T-helper 2 cell treated with Interferon-gamma antibody and Interleukin-4, amounts not matched to agents 5 μg/mL and 100 μg/mL, for 36 hours (primary cell): Measurements from ENCODE around the gene RAD51B.

Source experiments
- DNase-seq: peaks from one replicate; pipeline ENCODE4 v3.0.0; 2021; ENCODE audit warnings: low spot score
- H3K27ac Mint-ChIP-seq: one replicate; pipeline ENCODE4 v1.8.0; 2021; ENCODE audit warnings: mild to moderate bottlenecking, mixed read lengths
- H3K27me3 Mint-ChIP-seq: one replicate; pipeline ENCODE4 v1.8.0; 2021; ENCODE audit warnings: low read depth, mixed read lengths
- H3K36me3 Mint-ChIP-seq: one replicate; pipeline ENCODE4 v1.8.0; 2021; ENCODE audit warnings: low read depth, mixed read lengths
- H3K4me1 Mint-ChIP-seq: one replicate; pipeline ENCODE4 v1.8.0; 2021; ENCODE audit warnings: low read depth, mixed read lengths
- H3K4me3 Mint-ChIP-seq: one replicate; pipeline ENCODE4 v1.8.0; 2022; ENCODE audit warnings: mild to moderate bottlenecking, moderate library complexity, mixed read lengths
- H3K9me3 Mint-ChIP-seq: one replicate; pipeline ENCODE4 v1.8.0; 2021; ENCODE audit warnings: mixed read lengths

Gene RAD51B

DNA sequence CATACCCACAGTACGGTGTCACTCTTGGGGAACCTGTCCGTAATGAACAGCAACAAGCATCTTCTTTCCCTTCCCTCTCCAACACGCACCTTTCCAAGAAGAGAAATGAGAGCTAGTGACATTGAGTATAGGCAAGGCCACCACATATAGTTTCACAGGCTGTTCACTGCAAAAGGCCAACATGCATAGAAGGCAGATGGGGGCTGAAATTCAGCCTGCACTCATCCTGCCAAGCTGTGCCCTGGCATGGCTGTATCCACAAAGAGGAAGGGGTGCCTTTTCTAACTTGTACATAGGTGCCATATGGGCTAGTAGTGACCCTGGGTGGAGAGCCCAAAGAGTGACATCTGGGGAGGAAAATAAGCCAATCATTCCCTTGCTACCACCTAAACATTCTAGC lies 803.7 kb downstream of the RAD51B start:
- peaks cover 4% of the 10 kb centered on the region for H3K27me3 Mint-ChIP-seq
- H3K9me3 Mint-ChIP-seq, result peaks cover 22% of the 10 kb centered on the region
- no peak overlapping the region for H3K27ac Mint-ChIP-seq
- H3K4me1 Mint-ChIP-seq, result peaks cover 9% of the 10 kb centered on the region
- H3K4me3 Mint-ChIP-seq, result no peak overlapping the region
- no peak for DNase-seq
- peaks cover 2% of the 10 kb centered on the region for H3K36me3 Mint-ChIP-seq

DNA sequence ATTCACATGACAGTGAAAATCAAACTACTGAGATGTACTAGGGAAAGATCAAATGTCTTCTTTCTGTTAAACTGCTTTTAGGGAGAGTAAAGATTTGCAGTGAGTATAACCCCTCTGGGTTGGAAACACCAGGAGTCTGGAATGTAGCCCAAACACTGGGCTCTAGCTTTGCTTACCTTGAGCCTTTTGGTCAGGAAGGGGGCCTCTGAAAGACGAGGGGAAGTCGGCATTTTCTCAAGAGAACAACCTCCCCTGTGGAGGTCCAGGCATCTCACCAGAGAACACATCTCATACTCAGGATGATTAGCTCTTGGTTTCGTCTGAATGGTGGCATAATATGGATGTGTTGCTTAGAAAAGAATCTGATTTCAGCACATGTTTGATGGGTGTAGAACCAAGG lies 804.2 kb downstream of the RAD51B start:
- Mint-ChIP-seq H3K27ac (no peak overlapping the region), H3K4me1 (peaks cover 12% of the 10 kb centered on the region), H3K4me3 (no peak overlapping the region), H3K36me3 (no peaks in the 10 kb centered on the region), H3K9me3 (peaks cover 17% of the 10 kb centered on the region), H3K27me3 (peaks cover 7% of the 10 kb centered on the region)
- no peak for DNase-seq

DNA sequence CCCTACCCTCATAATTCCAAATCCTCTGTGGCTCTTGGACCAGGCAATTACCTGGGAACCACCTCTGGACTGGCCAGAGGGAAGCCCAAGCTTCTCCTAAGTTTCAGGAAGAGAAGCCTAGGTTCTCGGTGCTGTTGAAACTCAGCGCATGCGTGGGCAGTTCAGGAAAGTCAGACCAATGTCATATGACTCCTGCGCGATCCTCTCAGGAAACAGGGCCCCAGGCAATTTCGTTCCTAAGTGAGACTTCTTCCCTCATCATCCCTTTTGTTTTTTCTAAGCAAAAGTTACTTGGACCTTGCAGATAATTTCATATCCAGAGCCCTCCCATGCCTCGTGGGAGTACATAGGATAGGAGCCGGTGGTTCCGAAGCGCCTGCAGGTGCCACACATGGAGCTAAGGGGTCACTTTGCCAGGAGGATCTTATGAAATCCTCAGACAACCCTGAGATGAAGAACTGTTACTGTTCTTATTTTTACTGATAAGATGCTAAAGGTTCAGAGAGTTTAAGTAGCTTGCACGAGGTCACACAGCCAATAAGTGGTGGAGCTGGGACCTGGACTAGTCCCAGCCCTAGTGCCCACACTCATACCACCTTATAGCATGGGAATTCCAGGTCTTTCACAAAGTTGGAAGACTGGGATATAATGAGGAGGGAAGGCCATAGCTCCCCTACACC lies 805.1 kb downstream of the RAD51B start:
- H3K9me3 Mint-ChIP-seq, result peaks cover 16% of the 10 kb centered on the region
- H3K4me3 Mint-ChIP-seq, result no peak overlapping the region
- H3K27me3 Mint-ChIP-seq, result peaks cover 11% of the 10 kb centered on the region
- no peaks in the 10 kb centered on the region for H3K36me3 Mint-ChIP-seq
- H3K4me1 Mint-ChIP-seq, result peaks cover 15% of the 10 kb centered on the region
- no peak overlapping the region for H3K27ac Mint-ChIP-seq
- DNase-seq, result no peak

DNA sequence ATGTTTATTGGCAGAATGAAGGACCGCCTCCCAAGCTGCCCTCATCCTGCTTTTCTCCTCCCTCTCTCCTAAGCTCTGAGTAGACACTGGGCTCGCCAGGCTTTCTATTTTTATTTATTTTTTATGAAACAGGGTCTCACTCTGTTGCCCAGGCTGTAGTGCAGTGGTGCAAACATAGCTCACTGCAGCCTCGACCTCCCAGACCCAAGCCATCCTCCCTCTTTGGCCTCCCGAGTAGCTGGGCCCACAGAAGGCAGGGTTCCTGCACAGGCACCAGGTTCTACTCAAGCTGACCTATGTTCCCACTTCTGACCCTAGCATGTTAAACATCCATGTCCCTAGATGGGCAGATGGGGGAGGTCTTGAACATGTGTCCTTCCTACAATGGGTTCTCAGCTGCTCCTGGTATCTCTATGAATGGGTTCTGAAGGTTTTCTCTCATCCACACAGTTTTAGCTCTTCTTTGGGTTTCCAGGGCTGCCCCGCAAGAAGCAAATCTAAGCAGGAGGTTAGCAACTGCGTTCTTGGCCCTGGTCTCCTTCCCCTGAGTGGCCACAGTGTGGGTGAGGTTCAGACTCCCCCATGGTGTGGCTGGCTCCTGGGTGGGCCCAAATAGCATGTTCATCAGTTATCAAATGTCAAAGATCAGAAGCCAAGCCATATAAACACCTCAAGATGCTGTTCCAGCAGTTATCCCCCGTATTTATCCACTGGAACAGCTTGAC lies 805.9 kb downstream of the RAD51B start:
- DNase-seq, result no peak
- Mint-ChIP-seq H3K27me3 (peaks cover 15% of the 10 kb centered on the region), H3K36me3 (no peaks in the 10 kb centered on the region), H3K4me1 (peaks cover 15% of the 10 kb centered on the region), H3K27ac (no peak overlapping the region), H3K4me3 (no peak overlapping the region), H3K9me3 (peaks cover 12% of the 10 kb centered on the region)

DNA sequence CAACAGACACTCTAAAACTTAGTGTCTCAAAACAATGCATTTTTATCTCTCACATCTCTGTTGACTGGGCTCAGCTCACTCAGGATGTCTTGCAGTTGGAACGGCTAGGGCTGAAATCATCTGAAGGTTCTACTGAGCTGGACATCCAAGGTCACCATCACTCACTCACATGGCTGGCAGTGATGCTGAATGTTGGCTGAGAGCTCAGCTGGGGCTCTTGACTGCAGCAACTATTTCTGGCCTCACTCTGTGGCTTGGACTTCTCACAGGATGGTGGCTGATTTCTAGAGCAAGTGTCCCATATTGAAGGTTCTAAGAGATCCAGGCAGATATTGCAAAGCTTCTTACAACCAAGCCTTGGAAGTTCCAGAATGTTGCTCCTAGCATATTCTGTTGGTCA lies 806.8 kb downstream of the RAD51B start:
- Mint-ChIP-seq H3K27me3 (peaks cover 16% of the 10 kb centered on the region), H3K4me1 (peaks cover 15% of the 10 kb centered on the region), H3K9me3 (peaks cover 4% of the 10 kb centered on the region), H3K27ac (no peak overlapping the region), H3K36me3 (no peaks in the 10 kb centered on the region), H3K4me3 (no peak overlapping the region)
- no peak for DNase-seq

DNA sequence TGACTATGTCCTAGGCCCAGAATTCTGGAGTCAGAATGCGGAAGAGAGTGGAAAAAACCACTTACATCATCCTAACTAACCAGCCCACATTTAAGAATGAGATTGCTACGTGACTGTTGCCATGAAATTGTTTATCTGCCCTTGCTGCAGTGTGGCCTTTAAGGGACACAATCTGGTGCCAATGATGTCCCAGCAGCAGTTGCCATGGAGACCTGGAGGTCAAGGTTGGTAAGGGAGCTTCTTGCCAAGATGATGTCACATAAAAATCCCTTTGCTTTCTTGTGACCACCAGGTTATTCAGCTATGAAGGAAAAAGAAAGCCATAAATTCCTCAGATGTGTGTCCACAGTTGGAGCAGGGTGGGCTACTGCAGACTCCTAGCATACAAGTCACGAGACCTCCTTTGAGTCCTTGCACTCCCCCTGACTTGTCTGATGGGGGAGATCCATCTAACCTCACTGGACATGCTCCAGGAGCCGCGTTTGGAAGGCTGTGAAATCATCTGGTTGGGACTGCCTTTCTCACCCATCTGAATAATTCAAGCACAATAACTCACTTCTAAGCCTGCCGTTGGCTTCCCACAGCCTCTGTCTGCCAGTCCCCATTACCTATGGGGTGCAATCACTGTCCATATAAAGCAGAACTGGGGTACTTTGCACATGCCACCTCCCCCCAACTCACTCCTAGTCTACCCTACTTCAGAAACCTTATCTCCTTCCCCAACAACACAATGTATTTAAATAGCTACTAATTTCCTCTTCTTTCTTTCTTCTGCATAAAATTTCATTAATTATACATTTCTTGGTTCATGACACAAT lies 807.7 kb downstream of the RAD51B start:
- H3K27ac Mint-ChIP-seq, result no peak overlapping the region
- peaks cover 16% of the 10 kb centered on the region for H3K27me3 Mint-ChIP-seq
- H3K36me3 Mint-ChIP-seq, result no peaks in the 10 kb centered on the region
- H3K4me1 Mint-ChIP-seq, result peaks cover 15% of the 10 kb centered on the region
- H3K4me3 Mint-ChIP-seq, result peak overlapping the region; percentile 69
- no peak for DNase-seq
- H3K9me3 Mint-ChIP-seq, result peaks cover under 1% of the 10 kb centered on the region

DNA sequence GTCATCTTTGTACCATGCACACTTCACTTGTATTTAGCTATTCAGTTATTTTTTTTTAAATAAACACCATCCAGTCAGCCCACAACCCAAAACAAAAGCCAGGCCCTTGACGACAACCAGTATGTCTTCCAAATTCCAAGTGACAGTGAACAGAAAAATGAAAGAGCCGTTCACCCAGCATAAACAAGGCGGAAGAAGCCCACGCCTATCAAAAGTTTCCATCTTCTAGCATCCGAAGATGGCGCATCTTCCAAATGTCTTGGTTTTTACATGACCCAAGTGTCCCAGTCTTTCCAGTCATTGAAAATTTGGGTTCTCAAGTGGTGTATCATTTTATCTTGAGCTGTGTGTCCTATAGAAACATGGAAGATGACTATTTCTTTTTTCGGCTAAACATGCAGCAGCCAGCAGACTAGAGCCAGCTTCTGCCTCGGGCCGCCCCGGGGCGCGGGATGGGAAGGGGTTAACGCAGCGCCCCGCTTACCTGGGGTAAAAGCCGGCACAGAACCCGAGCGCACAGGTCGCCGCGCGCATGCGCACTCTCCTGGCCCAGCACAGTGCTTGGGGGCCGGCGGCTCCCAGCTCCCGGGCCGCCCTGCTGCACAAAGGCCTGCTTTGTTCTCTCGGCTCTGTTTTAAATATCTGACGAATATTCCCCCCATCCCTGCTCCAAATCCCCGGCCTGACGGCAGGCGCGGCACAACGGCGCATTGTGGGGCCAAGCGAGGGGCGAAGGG lies 808.5 kb downstream of the RAD51B start:
- Mint-ChIP-seq H3K4me3 (peak overlapping the region; percentile 69), H3K36me3 (no peaks in the 10 kb centered on the region), H3K27me3 (peaks cover 16% of the 10 kb centered on the region), H3K4me1 (peaks cover 13% of the 10 kb centered on the region), H3K9me3 (no peaks in the 10 kb centered on the region), H3K27ac (no peak overlapping the region)
- DNase-seq, result peak; percentile 13

DNA sequence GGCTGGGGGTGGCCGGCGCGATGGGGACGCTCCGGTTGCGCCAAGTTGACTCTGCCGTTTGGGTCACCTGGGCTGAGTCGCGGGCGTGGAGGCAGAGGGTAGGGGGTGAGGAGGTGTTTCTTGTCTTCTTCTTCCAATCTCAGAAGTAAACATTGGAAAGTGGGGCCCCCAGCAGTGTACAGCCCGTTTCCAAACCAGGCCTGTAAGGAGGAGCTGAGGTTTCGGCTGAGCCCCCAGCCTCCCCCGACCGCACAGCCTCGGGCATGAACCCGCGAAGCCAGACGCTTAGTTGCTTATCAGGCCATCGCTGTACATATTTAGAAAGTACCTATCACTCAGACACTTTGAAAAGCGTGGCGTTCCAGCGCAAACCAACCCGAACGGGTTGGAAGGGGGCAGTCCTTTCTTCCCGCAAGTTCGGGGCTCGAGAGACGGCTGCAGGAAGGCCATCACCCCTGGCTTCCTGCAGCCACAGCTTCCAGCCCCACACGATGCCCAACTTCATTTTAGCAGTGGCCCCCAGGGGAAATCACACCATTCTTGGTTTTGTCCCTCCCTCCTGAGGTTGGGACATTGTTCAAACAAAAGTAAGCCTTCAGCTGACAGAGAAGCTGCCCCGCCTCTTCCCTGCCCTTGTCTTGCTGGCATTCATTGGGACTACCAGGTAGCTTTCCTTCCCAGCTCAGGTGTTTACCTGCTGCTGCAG lies 809.2 kb downstream of the RAD51B start:
- Mint-ChIP-seq H3K4me3 (peak overlapping the region; percentile 69), H3K27ac (peak overlapping the region; percentile 36), H3K4me1 (peaks cover 13% of the 10 kb centered on the region), H3K27me3 (peaks cover 16% of the 10 kb centered on the region), H3K9me3 (no peaks in the 10 kb centered on the region), H3K36me3 (no peaks in the 10 kb centered on the region)
- DNase-seq, result peak; percentile 38

DNA sequence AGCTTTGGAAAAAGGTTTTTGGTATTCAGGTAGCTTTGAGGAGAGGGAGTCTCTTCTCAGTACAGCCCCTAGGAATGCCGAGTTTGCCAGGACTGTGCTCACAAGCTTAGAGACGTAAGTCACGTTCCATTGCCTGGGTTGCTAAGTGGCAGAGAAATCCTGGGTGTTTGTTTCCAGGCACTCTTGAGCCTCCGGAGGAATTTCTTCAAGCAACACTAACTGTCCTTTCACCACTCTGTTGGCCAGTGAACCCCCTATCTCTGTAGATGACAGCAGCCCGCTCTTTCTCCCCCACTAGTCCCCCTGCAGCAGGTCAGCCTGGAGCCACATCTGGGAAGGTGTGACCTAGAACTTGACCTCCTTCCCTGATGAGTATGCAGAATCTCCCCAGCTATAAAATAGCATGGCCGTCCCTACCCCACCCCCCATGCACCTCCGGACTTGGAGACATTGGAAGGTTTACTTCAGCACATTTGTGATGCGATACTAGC lies 810.5 kb downstream of the RAD51B start:
- Mint-ChIP-seq H3K27ac (no peak overlapping the region), H3K4me1 (peaks cover 13% of the 10 kb centered on the region), H3K4me3 (no peak overlapping the region)

DNA sequence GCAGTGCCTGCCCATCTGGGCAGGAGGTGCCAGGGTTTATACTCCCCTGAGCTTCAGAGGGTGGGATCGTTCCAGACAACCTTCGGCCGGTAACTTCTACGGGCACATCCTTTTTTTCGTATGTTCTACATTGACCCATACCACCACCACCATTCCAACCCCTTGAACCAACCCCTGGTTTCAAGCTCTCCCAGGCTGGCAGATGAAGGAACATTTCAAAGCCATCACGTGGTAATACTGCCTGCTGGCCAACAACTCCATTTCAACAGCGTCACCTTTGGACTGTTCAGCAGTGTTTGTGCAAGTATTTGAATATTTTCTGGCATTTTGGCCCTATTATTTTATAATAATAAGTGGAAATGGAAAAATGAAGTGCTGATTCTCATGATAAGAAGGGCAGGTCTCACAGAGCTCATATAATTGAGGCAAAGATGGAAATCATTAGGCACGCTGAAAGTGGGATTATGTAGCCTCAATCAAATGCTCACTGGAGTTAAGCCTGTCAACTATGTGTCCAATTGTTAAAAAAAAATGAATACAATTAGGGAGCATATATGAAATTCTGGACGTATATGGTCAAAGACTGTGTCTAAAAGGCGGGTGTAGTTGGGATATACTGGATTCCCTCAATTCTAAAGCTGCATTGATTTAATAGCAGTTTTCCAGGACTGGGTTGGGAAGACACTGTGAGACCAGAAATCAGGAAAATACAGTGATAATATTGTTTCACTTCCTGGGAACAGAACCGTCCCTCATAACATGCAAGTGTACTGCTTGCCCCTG lies 811.2 kb downstream of the RAD51B start:
- H3K4me1 Mint-ChIP-seq, result peaks cover 13% of the 10 kb centered on the region
- H3K36me3 Mint-ChIP-seq, result no peaks in the 10 kb centered on the region
- DNase-seq, result no peak
- no peak overlapping the region for H3K4me3 Mint-ChIP-seq
- H3K9me3 Mint-ChIP-seq, result no peaks in the 10 kb centered on the region
- no peak overlapping the region for H3K27ac Mint-ChIP-seq
- H3K27me3 Mint-ChIP-seq, result peaks cover 16% of the 10 kb centered on the region

More for the DNA sequence above, 810.5 kb downstream of the RAD51B start:
- peaks cover 16% of the 10 kb centered on the region for H3K27me3 Mint-ChIP-seq
- H3K9me3 Mint-ChIP-seq, result no peaks in the 10 kb centered on the region
- H3K36me3 Mint-ChIP-seq, result no peaks in the 10 kb centered on the region
- no peak for DNase-seq

DNA sequence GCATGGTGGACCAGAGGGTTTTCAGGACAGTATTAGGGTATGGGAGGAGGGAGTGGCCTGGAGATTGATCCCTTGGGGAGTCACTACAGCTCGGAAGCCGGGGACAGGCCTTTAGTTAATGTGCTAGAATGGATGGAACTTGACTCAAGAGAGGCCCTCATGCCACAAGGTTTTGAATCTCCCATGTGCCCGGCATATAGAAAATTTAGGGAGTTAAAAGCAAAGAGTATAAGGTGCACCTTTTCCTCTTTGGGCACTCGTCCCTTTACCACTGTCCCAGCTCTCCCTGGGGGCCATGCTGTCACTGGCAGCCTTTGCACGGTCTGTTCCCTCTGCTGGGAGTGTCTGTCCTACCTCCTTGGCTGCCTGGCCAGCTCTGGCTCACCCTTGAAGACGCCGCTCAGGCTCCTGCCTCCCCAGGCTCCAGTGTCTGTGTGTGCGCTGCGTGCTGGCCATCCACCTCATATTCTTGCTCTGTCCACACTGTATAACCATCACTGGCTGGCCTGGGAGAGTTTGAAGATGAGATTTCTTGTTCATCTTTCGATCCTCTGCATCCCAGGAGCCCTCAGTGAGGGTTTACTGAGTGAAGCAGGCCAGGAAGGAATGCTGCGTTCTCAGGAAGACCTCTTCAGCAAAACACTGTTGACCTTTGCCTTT lies 811.9 kb downstream of the RAD51B start:
- Mint-ChIP-seq H3K36me3 (no peaks in the 10 kb centered on the region), H3K9me3 (no peaks in the 10 kb centered on the region), H3K27me3 (peaks cover 16% of the 10 kb centered on the region), H3K4me1 (peaks cover 13% of the 10 kb centered on the region), H3K4me3 (no peak overlapping the region), H3K27ac (no peak overlapping the region)
- DNase-seq, result no peak
